IMR-90 (cell line): ENCODE results near the gene LLGL2. TPM values are rescaled to one million over a fixed set of nuclear protein-coding genes. Genes with fewer than 3 reads are reported as not detected.

Source experiments
- ATAC-seq: fragments of 200-7000 bp; cut with Tn5 transposase; 2 replicates; pipeline ENCODE4 v1.9.1; 2020; ENCODE audit warnings: low read depth, mild to moderate bottlenecking, moderate library complexity
- BruUV-seq: library from RNA; stranded (reverse); fragments of 400-500 nt; replicated peaks from 2 replicates; lab custom pipeline; 2021; lab: Mats Ljungman, UMichigan
- CTCF ChIA-PET: fragments of 300-600 bp; formaldehyde crosslinking; extraction: SDS; loops from one replicate; lab custom pipeline; 2021; ENCODE audit warnings: antibody characterized with exemption; lab: Yijun Ruan, JAX
- POLR2A ChIA-PET: fragments of 300-600 bp; sonication (Branson Sonifier 250); formaldehyde crosslinking; loops from one replicate; lab custom pipeline; 2022; ENCODE audit warnings: antibody characterized with exemption; ENCODE audit not compliant: unreplicated experiment; lab: Charles Lee
- DNase-seq: peaks from one replicate; pipeline ENCODE4 v3.0.0; 2013
- H2AFZ ChIP-seq: replicated peaks from 2 replicates; pipeline ENCODE3; 2013; ENCODE audit warnings: low read length, mild to moderate bottlenecking; ENCODE audit not compliant: poor library complexity
- H2AK5ac ChIP-seq: 2 replicates; pipeline ENCODE4 v1.6.1; 2013; ENCODE audit warnings: low read depth, low read length, inconsistent platforms
- H2AK9ac ChIP-seq: replicated peaks from 2 replicates; pipeline ENCODE3; 2013; ENCODE audit warnings: mild to moderate bottlenecking, low read depth, low read length, moderate library complexity; ENCODE audit not compliant: poor library complexity
- H2BK120ac ChIP-seq: 2 replicates; pipeline ENCODE4 v1.6.1; 2013; ENCODE audit warnings: low read depth, low read length, inconsistent platforms
- H2BK15ac ChIP-seq: 3 replicates; pipeline ENCODE4 v1.6.1; 2013; ENCODE audit warnings: low read depth, low read length, inconsistent platforms
- H2BK20ac ChIP-seq: 2 replicates; pipeline ENCODE4 v1.6.1; 2013; ENCODE audit warnings: low read depth, mild to moderate bottlenecking, inconsistent platforms, low read length, moderate library complexity
- H2BK5ac ChIP-seq: 2 replicates; pipeline ENCODE4 v1.6.1; 2013; ENCODE audit warnings: mild to moderate bottlenecking, low read depth, low read length, inconsistent platforms; ENCODE audit not compliant: poor library complexity, severe bottlenecking
- H3K14ac ChIP-seq: replicated peaks from 2 replicates; pipeline ENCODE4 v1.6.1; 2013; ENCODE audit warnings: low read depth, low read length, inconsistent platforms
- H3K18ac ChIP-seq: 2 replicates; pipeline ENCODE4 v1.6.1; 2013; ENCODE audit warnings: low read depth, low read length, control low read depth
- H3K23ac ChIP-seq: 2 replicates; pipeline ENCODE4 v1.6.1; 2013; ENCODE audit warnings: low read depth, low read length, inconsistent platforms
- H3K27ac ChIP-seq: 2 replicates; pipeline ENCODE4 v1.5.1; 2013; ENCODE audit warnings: mild to moderate bottlenecking, control low read depth, low read length; ENCODE audit not compliant: insufficient read depth
- H3K27me3 ChIP-seq: 2 replicates; pipeline ENCODE4 v1.6.1; 2013; ENCODE audit warnings: low read length; ENCODE audit not compliant: control insufficient read depth, insufficient read depth
- H3K36me3 ChIP-seq: 2 replicates; pipeline ENCODE4 v1.6.1; 2013; ENCODE audit warnings: low read length, mixed read lengths; ENCODE audit not compliant: control insufficient read depth, insufficient read depth
- H3K4ac ChIP-seq: 2 replicates; pipeline ENCODE4 v1.6.1; 2013; ENCODE audit warnings: low read depth, low read length, inconsistent platforms
- H3K4me1 ChIP-seq: 2 replicates; pipeline ENCODE4 v1.6.1; 2013; ENCODE audit warnings: low read length, mixed read lengths; ENCODE audit not compliant: control insufficient read depth, insufficient read depth
- H3K4me2 ChIP-seq: 2 replicates; pipeline ENCODE4 v1.6.1; 2013; ENCODE audit warnings: low read depth, mild to moderate bottlenecking, control low read depth, low read length, moderate library complexity
- H3K4me3 ChIP-seq: 2 replicates; pipeline ENCODE4 v1.5.1; 2013; ENCODE audit warnings: low read depth, mild to moderate bottlenecking, control low read depth, low read length, moderate library complexity; ENCODE audit not compliant: insufficient read depth
- H3K56ac ChIP-seq: 2 replicates; pipeline ENCODE4 v1.6.1; 2013; ENCODE audit warnings: low read length, inconsistent platforms; ENCODE audit not compliant: insufficient read depth; ENCODE audit errors: extremely low read depth
- H3K79me1 ChIP-seq, 2 experiments: 2 replicates each; pipeline ENCODE4 v1.6.1; 2013; ENCODE audit warnings: low read length in 2 of 2, inconsistent platforms in 1 of 2, low read depth in 1 of 2
- H3K9ac ChIP-seq: 2 replicates; pipeline ENCODE4 v1.6.1; 2013; ENCODE audit warnings: low read depth, low read length, control low read depth
- H3K9me1 ChIP-seq: 2 replicates; pipeline ENCODE4 v1.6.1; 2013; ENCODE audit warnings: low read length, inconsistent platforms; ENCODE audit not compliant: insufficient read depth
- H3K9me3 ChIP-seq: 2 replicates; pipeline ENCODE4 v1.6.1; 2013; ENCODE audit warnings: low read length; ENCODE audit not compliant: control insufficient read depth, insufficient read depth
- H4K20me1 ChIP-seq: 2 replicates; pipeline ENCODE4 v1.6.1; 2013; ENCODE audit warnings: low read length, inconsistent platforms; ENCODE audit not compliant: insufficient read depth
- H4K5ac ChIP-seq: 2 replicates; pipeline ENCODE4 v1.6.1; 2013; ENCODE audit warnings: mild to moderate bottlenecking, low read depth, low read length, control low read depth
- H4K8ac ChIP-seq, 2 experiments: 2 replicates each; pipeline ENCODE4 v1.6.1; 2013; ENCODE audit warnings: low read depth in 2 of 2, low read length in 2 of 2, control low read depth in 1 of 2, inconsistent platforms in 1 of 2
- H4K91ac ChIP-seq: 2 replicates; pipeline ENCODE4 v1.6.1; 2013; ENCODE audit warnings: low read depth, low read length, inconsistent platforms; ENCODE audit not compliant: insufficient read depth
- BHLHE40 ChIP-seq: fragments of 150-350 bp; IDR thresholded peaks from 2 replicates; pipeline ENCODE4 v1.6.1; 2016; ENCODE audit warnings: mild to moderate bottlenecking, low read depth, low read length
- CHD1 ChIP-seq: IDR thresholded peaks from 2 replicates; pipeline ENCODE4 v1.6.1; 2012; ENCODE audit warnings: low read depth, low read length, improper control_type of control experiment
- CTCF ChIP-seq: conservative IDR thresholded peaks from 2 replicates; pipeline ENCODE4 v1.5.1; 2012; ENCODE audit warnings: mild to moderate bottlenecking, low read depth, low read length, improper control_type of control experiment
- MXI1 ChIP-seq: IDR thresholded peaks from 2 replicates; pipeline ENCODE4 v1.6.1; 2012; ENCODE audit warnings: low read depth, mild to moderate bottlenecking, low read length, moderate library complexity, borderline replicate concordance
- POLR2A ChIP-seq: IDR thresholded peaks from 2 replicates; pipeline ENCODE4 v1.6.1; 2012; ENCODE audit warnings: mild to moderate bottlenecking, low read depth, low read length
- SMC3 ChIP-seq: fragments of 150-350 bp; IDR thresholded peaks from 2 replicates; pipeline ENCODE4 v1.6.1; 2016; ENCODE audit warnings: low read depth, mild to moderate bottlenecking, antibody characterized with exemption, low read length, moderate library complexity
- WGBS, 2 experiments: methylation state at CpG; one replicate each; pipeline versions ENCODE4 v1.1.5 to v1.1.7; 2013; ENCODE audit warnings: missing lambda C conversion rate in 2 of 2; ENCODE audit not compliant: insufficient read length in 1 of 2; ENCODE audit errors: extremely low coverage in 2 of 2; 5-methylcytosine and 5-hydroxymethylcytosine counted together
- dilution Hi-C: fragments of 300-500 bp; cut with HindIII; formaldehyde crosslinking; loops from one replicate; pipeline ENCODE4 v1.14.3; 2018; ENCODE audit warnings: low sequenced_read_pairs; ENCODE audit not compliant: unreplicated experiment
- in situ Hi-C: fragments of 300-500 bp; cut with MboI; formaldehyde crosslinking; loops from 3 replicates; pipeline ENCODE4 v1.14.3; 2019; ENCODE audit warnings: low sequenced_read_pairs, inconsistent platforms, mixed read lengths
- intact Hi-C: fragments of 100-400 bp; cut with micrococcal nuclease; formaldehyde crosslinking; loops from 2 replicates; pipeline ENCODE4 v1.10.0; 2022
- polyA plus RNA-seq, 3 experiments: library from polyadenylated mRNA; depleted of rRNA; stranded (reverse); fragments of >200 nt; gene quantifications; 2 replicates each; pipeline ENCODE4 v1.2.3, GENCODE V29; 2012; ENCODE audit warnings: low replicate concordance in 1 of 3
- total RNA-seq: library from RNA; depleted of rRNA; stranded (reverse); fragments of >200 nt; gene quantifications from 2 replicates; pipeline ENCODE4 v1.2.3, GENCODE V29; 2012

Gene LLGL2
- total and polyA plus RNA-seq, 2 of the 4 experiments (the other 2 are of a cell fraction), result 0.54 to 0.72 TPM

- Histone ChIP-seq H4K8ac (no peak overlapping the region), H3K23ac (no peak overlapping the region), H2BK5ac (no peak overlapping the region), H3K9me1 (peaks cover 9% of the 10 kb centered on the region; the same call in 1 of the 2 replicates), H4K5ac (no peak overlapping the region), H3K56ac (no peak overlapping the region), H3K4me2 (no peak overlapping the region), H3K4ac (no peak overlapping the region), H3K79me1 (peaks cover 24 to 55% of the 10 kb centered on the region in 2 experiments), H2AK9ac (peak overlapping the region; percentile 70), H4K20me1 (peaks cover 32% of the 10 kb centered on the region), H3K18ac (no peak overlapping the region), H3K9ac (no peak overlapping the region), H3K27me3 (no peaks in the 10 kb centered on the region), H2AFZ (peak overlapping the region; percentile 51), H3K9me3 (no peaks in the 10 kb centered on the region), H3K14ac (no peak overlapping the region), H2BK120ac (no peak overlapping the region), H4K91ac (no peak overlapping the region), H3K4me1 (peaks cover 11% of the 10 kb centered on the region), H2AK5ac (no peak overlapping the region), H3K27ac (no peak overlapping the region), H3K36me3 (peaks cover 35% of the 10 kb centered on the region), H2BK20ac (no peak overlapping the region), H3K4me3 (no peak overlapping the region), H2BK15ac (no peak overlapping the region)
- TF ChIP-seq POLR2A (no peak), BHLHE40 (no peak), SMC3 (no peak), CTCF (no peak), MXI1 (no peak), CHD1 (no peak)
- DNase-seq (no peak), ATAC-seq (no peak)
- intact Hi-C loops, result no loop called here
- WGBS, 2 experiments, result 77% methylated on average over 5 of the region's 5 CpGs; no CpG with 5 or more reads in 1 of the 2 experiments
- dilution Hi-C loops, result no loop called here
- CTCF ChIA-PET, result interaction anchor here (0.6 kb wide), 1 partner anchor 282 kb away, joined by 3 read pairs; no protein-coding TSS in a partner anchor
- no TSS peak for BruUV-seq
- POLR2A ChIA-PET, result no interaction called here
- in situ Hi-C loops, result no loop called here
Observed at GRCh38 chr17:75508931-75509361, 16.6 kb upstream of the LLGL2 start.
